ENCODE measurements around the gene NIM1K. TPM values are rescaled to one million over a fixed set of nuclear protein-coding genes. Genes with fewer than 3 reads are reported as not detected.
A peak's percentile ranks its signal among the peaks of the same experiment; 100 is the strongest.

Gene NIM1K
- polyA plus RNA-seq, 3 donors = 0.13 TPM; not detected in 2

- intact Hi-C loops (cut with micrococcal nuclease) = no loop called here
- Mint-ChIP-seq H3K36me3 (peaks cover 72 to 86% of the 10 kb centered on the region in 2 donors), H3K9me3 (no peaks in the 10 kb centered on the region), H3K27me3 (ENCODE audit: low read depth in 3 of 3) (no peaks in the 10 kb centered on the region), H3K27ac (peak overlapping the region in 2 of 7 donors; percentile 26 to 51), H3K4me3 (no peak overlapping the region), H3K4me1 (no peaks in the 10 kb centered on the region)
- TF ChIP-seq CTCF (IDR thresholded peaks at IDR 0.05) = no peak
- Histone ChIP-seq H3K9ac (ENCODE audit: insufficient read depth, low read length, poor library complexity, severe bottlenecking) (no peak overlapping the region), H3K79me2 (ENCODE audit: insufficient read depth, low read length) (no peaks in the 10 kb centered on the region), H3K27me3 (ENCODE audit: control insufficient read depth in 2 of 2, insufficient read depth in 2 of 2, low read length in 2 of 2) (no peaks in the 10 kb centered on the region), H2AFZ (ENCODE audit: insufficient read depth, low read depth, low read length, poor library complexity, severe bottlenecking) (no peak overlapping the region), H3K4me2 (replicated peaks; ENCODE audit: extremely low read depth, low read length, poor library complexity, severe bottlenecking) (no peak overlapping the region), H3K27ac (ENCODE audit: low read depth in 1 of 2, low read length in 2 of 2) (no peak overlapping the region), H3K36me3 (replicated peaks in 1 of 2; ENCODE audit: control insufficient read depth in 1 of 2, insufficient read depth in 2 of 2, low read length in 2 of 2) (peaks cover 73 to 95% of the 10 kb centered on the region in 2 donors), H3K4me3 (replicated peaks in 1 of 3; ENCODE audit: low read depth in 2 of 3, low read length in 3 of 3) (no peak overlapping the region), H3K9me3 (replicated peaks in 1 of 2; ENCODE audit: control insufficient read depth in 1 of 2, insufficient read depth in 1 of 2, low read length in 2 of 2) (no peaks in the 10 kb centered on the region), H4K20me1 (ENCODE audit: insufficient read depth, low read length) (no peaks in the 10 kb centered on the region), H3K4me1 (ENCODE audit: control insufficient read depth in 1 of 2, insufficient read depth in 2 of 2, low read length in 2 of 2) (no peaks in the 10 kb centered on the region)
- WGBS (ENCODE audit: insufficient coverage) = 100% methylated on average over 1 of the region's 2 CpGs
- no peak for DNase-seq
Observed at GRCh38 chr5:43295202-43295601, 103.2 kb downstream of the NIM1K start.

GRCh38 chr5:43296835-43297234 lies 104.8 kb downstream of the NIM1K start:
- no peaks in the 10 kb centered on the region for H3K9me3 ChIP-seq (replicated peaks in 1 of 2; ENCODE audit: control insufficient read depth in 1 of 2, insufficient read depth in 1 of 2, low read length in 2 of 2)
- no peaks in the 10 kb centered on the region for H3K27me3 ChIP-seq (ENCODE audit: control insufficient read depth in 2 of 2, insufficient read depth in 2 of 2, low read length in 2 of 2)
- H2AFZ ChIP-seq (ENCODE audit: insufficient read depth, low read depth, low read length, poor library complexity, severe bottlenecking) = no peak overlapping the region
- H3K27me3 Mint-ChIP-seq (ENCODE audit: low read depth in 3 of 3) = no peaks in the 10 kb centered on the region
- H3K27ac Mint-ChIP-seq = no peak overlapping the region
- WGBS (ENCODE audit: insufficient coverage) = no CpG with 5 or more reads among the region's 2 CpGs
- H3K36me3 Mint-ChIP-seq = peaks cover 65 to 81% of the 10 kb centered on the region in 2 donors
- no peak overlapping the region for H3K4me3 ChIP-seq (replicated peaks in 1 of 3; ENCODE audit: low read depth in 2 of 3, low read length in 3 of 3)
- no peaks in the 10 kb centered on the region for H3K79me2 ChIP-seq (ENCODE audit: insufficient read depth, low read length)
- peaks cover 64 to 90% of the 10 kb centered on the region in 2 donors for H3K36me3 ChIP-seq (replicated peaks in 1 of 2; ENCODE audit: control insufficient read depth in 1 of 2, insufficient read depth in 2 of 2, low read length in 2 of 2)
- no peak overlapping the region for H3K27ac ChIP-seq (ENCODE audit: low read depth in 1 of 2, low read length in 2 of 2)
- no peak overlapping the region for H3K4me3 Mint-ChIP-seq
- no peak overlapping the region for H3K9ac ChIP-seq (ENCODE audit: insufficient read depth, low read length, poor library complexity, severe bottlenecking)
- H3K9me3 Mint-ChIP-seq = no peaks in the 10 kb centered on the region
- peaks cover 15% of the 10 kb centered on the region for H4K20me1 ChIP-seq (ENCODE audit: insufficient read depth, low read length)
- DNase-seq = no peak
- no peak for TF ChIP-seq CTCF (IDR thresholded peaks at IDR 0.05)
- no peak overlapping the region for H3K4me2 ChIP-seq (replicated peaks; ENCODE audit: extremely low read depth, low read length, poor library complexity, severe bottlenecking)
- no peaks in the 10 kb centered on the region for H3K4me1 Mint-ChIP-seq
- intact Hi-C loops (cut with micrococcal nuclease) = no loop called here
- H3K4me1 ChIP-seq (ENCODE audit: control insufficient read depth in 1 of 2, insufficient read depth in 2 of 2, low read length in 2 of 2) = no peaks in the 10 kb centered on the region

Data from CD14-positive monocyte (primary cell).